GM18907 (cell line): ENCODE data around the gene CDH20.

ENCODE experiments used
- ATAC-seq: cut with Tn5 transposase; IDR thresholded peaks from one replicate; pipeline ENCODE4 v1.9.1; 2021; ENCODE audit warnings: mild to moderate bottlenecking, moderate library complexity; ENCODE audit not compliant: unreplicated experiment

The CDH20 gene

GRCh38 chr18:61503688-61504087 lies 170.5 kb downstream of the CDH20 start:
- no peak for ATAC-seq

GRCh38 chr18:61528961-61529360 lies 195.7 kb downstream of the CDH20 start:
- no peak for ATAC-seq

- no peak for ATAC-seq
Measured at GRCh38 chr18:61530681-61531080, 197.5 kb downstream of the CDH20 start.

- no peak for ATAC-seq
Measured at GRCh38 chr18:61531182-61531581, 198.0 kb downstream of the CDH20 start.

- ATAC-seq: no peak
Measured at GRCh38 chr18:61531891-61532290, 198.7 kb downstream of the CDH20 start.

- ATAC-seq: no peak
Measured at GRCh38 chr18:61535401-61535800, 202.2 kb downstream of the CDH20 start.

- ATAC-seq: no peak
Measured at GRCh38 chr18:61541673-61542072, 208.4 kb downstream of the CDH20 start.

- ATAC-seq: no peak
Measured at GRCh38 chr18:61542596-61542995, 209.4 kb downstream of the CDH20 start.

GRCh38 chr18:61543518-61543917 lies 210.3 kb downstream of the CDH20 start:
- ATAC-seq: no peak

- ATAC-seq: no peak
Measured at GRCh38 chr18:61544178-61544577, 210.9 kb downstream of the CDH20 start.

- ATAC-seq: no peak
Measured at GRCh38 chr18:61545281-61546245, 212.3 kb downstream of the CDH20 start.

GRCh38 chr18:61546590-61546989 lies 213.4 kb downstream of the CDH20 start:
- no peak for ATAC-seq

GRCh38 chr18:61549416-61549815 lies 216.2 kb downstream of the CDH20 start:
- ATAC-seq: no peak

- ATAC-seq: no peak
Measured at GRCh38 chr18:61549889-61550288, 216.7 kb downstream of the CDH20 start.

- peak; percentile 81 for ATAC-seq
Measured at GRCh38 chr18:61551586-61551985, 218.4 kb downstream of the CDH20 start.

- no peak for ATAC-seq
Measured at GRCh38 chr18:61553045-61553659, 219.9 kb downstream of the CDH20 start.

- no peak for ATAC-seq
Measured at GRCh38 chr18:61554117-61554776, 221.0 kb downstream of the CDH20 start.

GRCh38 chr18:61554946-61555361 lies 221.7 kb downstream of the CDH20 start:
- no peak for ATAC-seq

GRCh38 chr18:61556316-61556715 lies 223.1 kb downstream of the CDH20 start:
- ATAC-seq: no peak

GRCh38 chr18:61556862-61557261 lies 223.6 kb downstream of the CDH20 start:
- ATAC-seq: no peak

GRCh38 chr18:61569176-61569892 lies 236.1 kb downstream of the CDH20 start:
- ATAC-seq: no peak
